ENCODE results near the gene ALPK3. TPM values are rescaled to one million over a fixed set of nuclear protein-coding genes. Genes with fewer than 3 reads are reported as not detected.
A peak's percentile ranks its signal among the peaks of the same experiment; 100 is the strongest.

Gene ALPK3
- total and polyA plus RNA-seq, 2 donors (not counting 3 experiments of a cell fraction or from before 2014, with no cell fraction given): 18.4 to 36.2 TPM

DNA sequence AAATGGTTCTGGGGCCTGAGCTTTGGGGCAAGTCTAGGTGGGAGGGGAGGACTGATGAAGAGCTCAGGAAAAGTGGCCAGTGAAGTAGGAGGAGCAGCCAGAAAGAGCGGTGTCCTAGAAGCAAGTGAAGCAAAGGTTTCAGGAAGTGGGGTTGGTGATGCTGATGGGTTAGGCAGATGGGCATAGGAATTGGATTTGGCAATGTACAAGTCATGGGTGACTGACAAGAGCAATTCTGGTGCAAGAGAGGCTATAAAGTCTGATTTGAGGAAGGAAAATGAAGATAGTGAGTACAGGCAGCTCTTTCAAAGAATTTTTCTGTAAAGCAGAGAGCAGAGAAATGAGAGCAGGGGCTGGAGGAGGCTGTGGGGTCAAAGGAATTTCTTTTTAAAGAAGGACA lies 19.7 kb downstream of the ALPK3 start:
- H4K20me1 ChIP-seq (replicated peaks; ENCODE audit: control insufficient read depth, extremely low read depth, insufficient read depth, low read length): no peaks in the 10 kb centered on the region
- no peak overlapping the region for H2AFZ ChIP-seq (ENCODE audit: low read depth, low read length)
- no peak overlapping the region for H3K4me2 ChIP-seq (ENCODE audit: insufficient read depth, low read length)
- POLR2A ChIA-PET: no interaction called here
- DNase-seq (ENCODE audit: low read depth, low spot score) (no peak), FAIRE-seq (no peak)
- no TSS peak for BruUV-seq (replicated peaks)
- no peak overlapping the region for H3K9ac ChIP-seq (replicated peaks; ENCODE audit: extremely low read depth, insufficient read depth, low read length)
- peaks cover 0 to 22% of the 10 kb centered on the region in 2 experiments for H3K36me3 ChIP-seq (ENCODE audit: control insufficient read depth in 2 of 2, extremely low read depth in 1 of 2, insufficient read depth in 2 of 2, low read length in 2 of 2)
- no peaks in the 10 kb centered on the region for H3K9me3 ChIP-seq (replicated peaks; ENCODE audit: control insufficient read depth, insufficient read depth, low read length)
- CTCF ChIA-PET: no interaction called here
- no peaks in the 10 kb centered on the region for H3K27me3 ChIP-seq (ENCODE audit: control insufficient read depth in 2 of 2, insufficient read depth in 2 of 2, low read length in 2 of 2)
- H3K4me1 ChIP-seq (ENCODE audit: control insufficient read depth, extremely low read depth, insufficient read depth, low read length): peaks cover 13% of the 10 kb centered on the region
- no peaks in the 10 kb centered on the region for H3K79me2 ChIP-seq (ENCODE audit: control insufficient read depth, insufficient read depth, low read length)
- intact Hi-C loops (cut with micrococcal nuclease): no loop called here
- dilution Hi-C loops (cut with MboI; ENCODE audit: extremely low pct_ligation_motif_present, low sequenced_read_pairs): loop anchor here (25.0 kb wide), 1 partner anchor 125 kb away; no protein-coding TSS in a partner anchor
- no peak overlapping the region for H3K4me3 ChIP-seq (replicated peaks in 1 of 3; ENCODE audit: insufficient read depth in 1 of 3, low read depth in 1 of 3, low read length in 3 of 3)
- no peak overlapping the region for H3K27ac ChIP-seq (ENCODE audit: insufficient read depth, low read depth, low read length)
- no peaks in the 10 kb centered on the region for H3K9me1 ChIP-seq (replicated peaks; ENCODE audit: control insufficient read depth, extremely low read depth, insufficient read depth, low read length)
- TF ChIP-seq MYC (IDR thresholded peaks at IDR 0.05; ENCODE audit: low read depth, low read length): no peak

DNA sequence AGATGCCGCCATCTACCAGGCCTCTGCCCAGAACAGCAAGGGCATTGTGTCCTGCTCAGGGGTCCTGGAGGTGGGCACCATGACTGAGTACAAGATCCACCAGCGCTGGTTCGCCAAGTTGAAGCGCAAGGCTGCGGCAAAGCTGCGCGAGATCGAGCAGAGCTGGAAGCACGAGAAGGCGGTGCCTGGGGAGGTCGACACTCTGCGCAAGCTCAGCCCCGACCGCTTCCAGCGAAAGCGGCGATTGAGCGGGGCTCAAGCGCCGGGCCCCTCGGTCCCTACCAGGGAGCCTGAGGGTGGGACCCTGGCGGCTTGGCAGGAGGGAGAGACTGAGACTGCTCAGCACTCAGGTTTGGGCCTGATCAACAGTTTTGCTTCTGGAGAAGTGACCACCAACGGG lies 22.6 kb downstream of the ALPK3 start:
- dilution Hi-C loops (cut with MboI; ENCODE audit: extremely low pct_ligation_motif_present, low sequenced_read_pairs) (loop anchor here (25.0 kb wide), 1 partner anchor 123 kb away; no protein-coding TSS in a partner anchor), intact Hi-C loops (cut with micrococcal nuclease) (no loop called here)
- Histone ChIP-seq H2AFZ (ENCODE audit: low read depth, low read length) (no peak overlapping the region), H3K79me2 (ENCODE audit: control insufficient read depth, insufficient read depth, low read length) (no peaks in the 10 kb centered on the region), H3K4me1 (ENCODE audit: control insufficient read depth, extremely low read depth, insufficient read depth, low read length) (no peaks in the 10 kb centered on the region), H3K4me2 (ENCODE audit: insufficient read depth, low read length) (no peak overlapping the region), H3K36me3 (ENCODE audit: control insufficient read depth in 2 of 2, extremely low read depth in 1 of 2, insufficient read depth in 2 of 2, low read length in 2 of 2) (peaks cover 0 to 25% of the 10 kb centered on the region in 2 experiments), H3K27ac (ENCODE audit: insufficient read depth, low read depth, low read length) (no peak overlapping the region), H4K20me1 (replicated peaks; ENCODE audit: control insufficient read depth, extremely low read depth, insufficient read depth, low read length) (no peaks in the 10 kb centered on the region), H3K27me3 (ENCODE audit: control insufficient read depth in 2 of 2, insufficient read depth in 2 of 2, low read length in 2 of 2) (no peaks in the 10 kb centered on the region), H3K9ac (replicated peaks; ENCODE audit: extremely low read depth, insufficient read depth, low read length) (no peak overlapping the region), H3K9me3 (replicated peaks; ENCODE audit: control insufficient read depth, insufficient read depth, low read length) (no peaks in the 10 kb centered on the region), H3K9me1 (replicated peaks; ENCODE audit: control insufficient read depth, extremely low read depth, insufficient read depth, low read length) (no peaks in the 10 kb centered on the region), H3K4me3 (replicated peaks in 1 of 3; ENCODE audit: insufficient read depth in 1 of 3, low read depth in 1 of 3, low read length in 3 of 3) (no peak overlapping the region)
- TSS peak; percentile 45 for BruUV-seq (replicated peaks)
- CTCF ChIA-PET: no interaction called here
- FAIRE-seq: no peak
- TF ChIP-seq EZH2 (IDR thresholded peaks at IDR 0.05; ENCODE audit: borderline replicate concordance, low read depth, low read length, severe bottlenecking): no peak
- TF ChIP-seq POLR2A (IDR thresholded peaks at IDR 0.05; ENCODE audit: low read depth, low read length): no peak
- no peak for TF ChIP-seq MYC (IDR thresholded peaks at IDR 0.05; ENCODE audit: low read depth, low read length)
- TF ChIP-seq JUN (IDR thresholded peaks at IDR 0.05; ENCODE audit: borderline replicate concordance, insufficient read depth, insufficient read length, low read depth): no peak
- TF ChIP-seq FOS (IDR thresholded peaks at IDR 0.05; ENCODE audit: borderline replicate concordance, insufficient read depth, low read length): no peak
- no peak for TF ChIP-seq GATA2 (IDR thresholded peaks at IDR 0.05; ENCODE audit: insufficient read depth, insufficient read length, low read depth, low read length)
- TF ChIP-seq, protein P1, sequence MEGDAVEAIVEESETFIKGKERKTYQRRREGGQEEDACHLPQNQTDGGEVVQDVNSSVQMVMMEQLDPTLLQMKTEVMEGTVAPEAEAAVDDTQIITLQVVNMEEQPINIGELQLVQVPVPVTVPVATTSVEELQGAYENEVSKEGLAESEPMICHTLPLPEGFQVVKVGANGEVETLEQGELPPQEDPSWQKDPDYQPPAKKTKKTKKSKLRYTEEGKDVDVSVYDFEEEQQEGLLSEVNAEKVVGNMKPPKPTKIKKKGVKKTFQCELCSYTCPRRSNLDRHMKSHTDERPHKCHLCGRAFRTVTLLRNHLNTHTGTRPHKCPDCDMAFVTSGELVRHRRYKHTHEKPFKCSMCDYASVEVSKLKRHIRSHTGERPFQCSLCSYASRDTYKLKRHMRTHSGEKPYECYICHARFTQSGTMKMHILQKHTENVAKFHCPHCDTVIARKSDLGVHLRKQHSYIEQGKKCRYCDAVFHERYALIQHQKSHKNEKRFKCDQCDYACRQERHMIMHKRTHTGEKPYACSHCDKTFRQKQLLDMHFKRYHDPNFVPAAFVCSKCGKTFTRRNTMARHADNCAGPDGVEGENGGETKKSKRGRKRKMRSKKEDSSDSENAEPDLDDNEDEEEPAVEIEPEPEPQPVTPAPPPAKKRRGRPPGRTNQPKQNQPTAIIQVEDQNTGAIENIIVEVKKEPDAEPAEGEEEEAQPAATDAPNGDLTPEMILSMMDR (IDR thresholded peaks at IDR 0.05; ENCODE audit: extremely low read depth in 1 of 2, insufficient read depth in 1 of 2, low read depth in 1 of 2, low read length in 2 of 2): no peak
- no peak for DNase-seq (ENCODE audit: low read depth, low spot score)
- POLR2A ChIA-PET: no interaction called here

Measured in endothelial cell of umbilical vein (primary cell).